ENCODE measurements around the gene ITPR2. TPM values are rescaled to one million over a fixed set of nuclear protein-coding genes. Genes with fewer than 3 reads are reported as not detected.

ITPR2 gene
- total and polyA plus RNA-seq, 2 of the 8 experiments (the other 6 are each of a cell fraction or from before 2014, with no cell fraction given) = 4.1 to 48.3 TPM

DNA sequence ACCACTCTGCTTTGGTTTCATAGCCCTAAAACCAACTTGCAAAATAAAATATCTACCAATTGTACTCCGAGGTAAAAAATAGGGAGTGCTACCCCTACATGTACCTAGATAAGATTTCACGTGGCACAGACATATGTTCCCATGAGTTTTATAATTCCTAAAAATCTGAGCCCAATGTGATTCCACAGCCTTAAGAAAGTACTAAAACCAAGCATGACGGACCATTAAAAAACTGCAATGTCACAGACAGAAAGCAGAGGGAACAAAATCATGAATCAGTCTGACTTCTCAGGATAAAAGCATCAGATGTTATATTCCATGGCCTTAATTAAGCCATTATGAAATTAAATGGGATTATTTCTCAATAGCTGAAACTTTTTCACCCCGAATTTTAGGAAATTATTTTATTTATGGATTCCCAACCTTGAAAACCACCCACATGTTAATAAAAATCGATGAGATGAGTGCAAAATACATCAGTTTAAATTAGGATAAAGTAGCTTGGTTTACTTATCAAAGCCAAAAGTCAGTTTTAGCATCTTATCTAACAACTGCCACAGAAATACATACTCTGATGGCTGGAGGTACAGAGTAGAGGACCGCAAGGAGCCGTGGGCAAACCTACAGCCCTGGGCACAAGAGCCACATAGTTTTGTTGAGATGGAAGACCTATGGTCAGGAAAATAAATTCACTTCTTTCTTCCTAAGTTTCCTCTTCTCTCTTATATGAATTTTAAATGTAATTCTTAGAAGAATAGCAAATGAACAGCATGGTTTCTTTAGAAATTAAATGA lies 4.5 kb downstream of the ITPR2 start:
- no peak for DNase-seq (ENCODE audit: low read depth in 1 of 2, low spot score in 2 of 2)
- Histone ChIP-seq H4K91ac (replicated peaks; ENCODE audit: insufficient read length, low read length) (no peak overlapping the region), H4K8ac (ENCODE audit: extremely low read depth, insufficient read depth, low read length) (no peak overlapping the region), H3K36me3 (ENCODE audit: control insufficient read depth in 2 of 4, insufficient read depth in 4 of 4, low read length in 3 of 4) (no peaks in the 10 kb centered on the region), H2BK5ac (ENCODE audit: low read depth, low read length) (no peak overlapping the region), H3K4ac (replicated peaks; ENCODE audit: insufficient read length, low read depth, low read length) (no peak overlapping the region), H2BK12ac (ENCODE audit: low read depth, low read length) (no peak overlapping the region), H3K4me2 (ENCODE audit: insufficient read depth in 1 of 2, low read depth in 2 of 2, low read length in 2 of 2) (peak overlapping the region in 1 of 2 experiments; percentile 21; a peak in 1 of 4 replicates), H3K9me3 (ENCODE audit: insufficient read depth in 2 of 2, low read depth in 1 of 2, low read length in 1 of 2) (no peaks in the 10 kb centered on the region), H3K23me2 (ENCODE audit: low read depth, low read length) (peaks cover 14% of the 10 kb centered on the region; the same call in 1 of the 2 replicates), H3K23ac (ENCODE audit: insufficient read length) (no peak overlapping the region), H2BK120ac (replicated peaks; ENCODE audit: low read depth, low read length) (no peak overlapping the region), H4K20me1 (replicated peaks in 1 of 2; ENCODE audit: control insufficient read depth in 1 of 2, insufficient read depth in 2 of 2, low read length in 2 of 2) (peaks cover 5 to 15% of the 10 kb centered on the region in 2 experiments), H3K4me3 (ENCODE audit: extremely low read depth in 1 of 4, insufficient read depth in 2 of 4, low read depth in 3 of 4, low read length in 4 of 4) (peak overlapping the region in 1 of 4 experiments; percentile 5; a peak in 1 of 8 replicates), H2AK5ac (ENCODE audit: low read depth, low read length) (no peak overlapping the region), H3K79me2 (ENCODE audit: control insufficient read depth in 1 of 2, insufficient read depth in 2 of 2, low read length in 2 of 2) (peaks cover 6 to 80% of the 10 kb centered on the region in 2 experiments; a peak in 3 of 4 replicates), H3K4me1 (replicated peaks in 1 of 4; ENCODE audit: control insufficient read depth in 3 of 4, insufficient read depth in 4 of 4, low read length in 3 of 4) (peaks cover 0 to 4% (median 3%) of the 10 kb centered on the region in 4 experiments; a peak in 5 of 7 replicates), H3K18ac (ENCODE audit: extremely low read depth, low read length) (no peak overlapping the region), H3K27me3 (replicated peaks in 1 of 4; ENCODE audit: control insufficient read depth in 3 of 4, extremely low read depth in 1 of 4, insufficient read depth in 3 of 4, low read length in 3 of 4) (peaks cover 0 to 6% (median 1%) of the 10 kb centered on the region in 4 experiments; a peak in 1 of 7 replicates), H3K14ac (ENCODE audit: insufficient read length) (no peak overlapping the region), H3K27ac (ENCODE audit: low read depth, low read length) (no peak overlapping the region), H2BK20ac (ENCODE audit: low read length) (no peak overlapping the region), H4K5ac (ENCODE audit: insufficient read length, low read depth, low read length) (no peak overlapping the region), H3K79me1 (ENCODE audit: low read depth, low read length) (no peaks in the 10 kb centered on the region; the same call in 1 of the 2 replicates), H2AFZ (ENCODE audit: low read length) (no peak overlapping the region), H3K56ac (replicated peaks; ENCODE audit: insufficient read length, low read depth, low read length) (no peak overlapping the region), H2BK15ac (ENCODE audit: low read length) (no peak overlapping the region), H3K9ac (replicated peaks in 1 of 4; ENCODE audit: extremely low read depth in 1 of 4, low read depth in 3 of 4, low read length in 3 of 4) (no peak overlapping the region)
- ChIA-PET POLR2A (ENCODE audit: partially characterized antibody) (no interaction called here), CTCF (ENCODE audit: partially characterized antibody) (no interaction called here)
- WGBS, 2 experiments (ENCODE audit: extremely low coverage in 1 of 2, insufficient coverage in 1 of 2, insufficient read length in 1 of 2, insufficient replicate concordance in 2 of 2, low coverage in 1 of 2, low lambda C conversion rate in 2 of 2, missing lambda C conversion rate in 1 of 2) = 78% methylated on average over 7 of the region's 7 CpGs; no CpG with 5 or more reads in 1 of the 2 experiments
- no peak for FAIRE-seq
- no peak for TF ChIP-seq SIX5 (IDR thresholded peaks at IDR 0.05; ENCODE audit: low read depth, low read length)
